Activated CD8-positive, alpha-beta memory T cell treated with anti-CD3 and anti-CD28 coated beads, Interleukin-2, amount 10 ng/mL, durations not matched to agents 7 days and 5 days (primary cell): Measurements from ENCODE around the gene MYO9A. TPM values are rescaled to one million over a fixed set of nuclear protein-coding genes. Genes with fewer than 3 reads are reported as not detected.
"Not testable (repeated sequence)": the region's sequence is repeated elsewhere in the genome, so short reads cannot be mapped to it uniquely, and the experiment has no call there.

ENCODE experiments used
- ATAC-seq: fragments of 150-1000 bp; cut with Tn5 transposase; one replicate; pipeline ENCODE4 v1.10.0; 2021; ENCODE audit warnings: moderate library complexity
- CTCF ChIA-PET: fragments of 350-600 bp; sonication (Branson Sonifier 250); formaldehyde crosslinking; loops from one replicate; lab custom pipeline; 2021; ENCODE audit warnings: antibody characterized with exemption; lab: Charles Lee
- DNase-seq: peaks from one replicate; pipeline ENCODE4 v3.0.0-alpha.2; 2020
- H3K27ac Mint-ChIP-seq: one replicate; pipeline ENCODE4 v1.8.0; 2021; ENCODE audit warnings: mild to moderate bottlenecking, mixed read lengths
- H3K27me3 Mint-ChIP-seq: one replicate; pipeline ENCODE4 v1.8.0; 2021; ENCODE audit warnings: mixed read lengths
- H3K36me3 Mint-ChIP-seq: one replicate; pipeline ENCODE4 v1.8.0; 2021; ENCODE audit warnings: mild to moderate bottlenecking, mixed read lengths
- H3K4me1 Mint-ChIP-seq: one replicate; pipeline ENCODE4 v1.8.0; 2021; ENCODE audit warnings: mixed read lengths
- H3K4me3 Mint-ChIP-seq: one replicate; pipeline ENCODE4 v1.8.0; 2021; ENCODE audit warnings: mild to moderate bottlenecking, moderate library complexity, mixed read lengths
- H3K9me3 Mint-ChIP-seq: one replicate; pipeline ENCODE4 v1.8.0; 2022; ENCODE audit warnings: low read depth, mixed read lengths
- total RNA-seq, 2 experiments: library from RNA; stranded (reverse); gene quantifications; one replicate each; pipeline ENCODE4 v1.2.3, GENCODE V29; 2021

The MYO9A gene
- total RNA-seq, 2 experiments from 2014 or later = 15.3 to 23.4 TPM

DNA sequence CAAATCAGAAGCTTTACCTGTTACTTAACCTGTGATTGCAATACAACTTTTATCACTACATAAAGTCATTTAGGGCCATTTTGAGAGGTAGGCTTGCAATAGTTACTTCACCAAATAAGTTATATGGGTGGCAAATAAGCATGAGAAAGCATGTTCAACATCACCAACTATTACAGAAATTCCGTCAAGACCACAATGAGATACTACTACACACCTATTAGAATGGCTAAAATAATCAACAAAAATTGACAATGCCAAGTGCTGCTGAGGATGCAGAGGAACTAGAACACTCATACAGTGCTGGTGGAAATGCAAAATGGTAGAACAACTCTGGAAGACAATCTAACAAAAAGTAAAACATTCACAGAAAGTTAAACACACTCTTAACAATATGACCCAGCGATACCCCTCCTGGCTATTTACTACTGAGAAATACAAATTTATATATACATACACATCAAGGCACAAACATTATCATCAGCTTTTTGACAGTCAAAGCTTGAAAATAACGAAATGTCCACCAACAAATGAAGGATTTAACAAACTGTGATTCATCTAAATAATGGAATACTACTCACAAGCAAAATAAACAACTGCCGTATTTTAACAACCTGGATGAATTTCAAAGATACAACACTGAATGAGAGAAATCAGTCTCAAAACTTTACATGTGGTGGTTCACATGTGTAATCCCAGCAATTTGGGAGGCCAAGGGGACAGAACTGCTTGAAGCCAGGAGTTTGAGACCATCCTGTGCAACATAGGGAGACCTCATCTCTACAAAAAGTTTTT is 82.9 kb downstream of the MYO9A start:
- H3K27ac Mint-ChIP-seq = no peak overlapping the region
- H3K9me3 Mint-ChIP-seq = no peaks in the 10 kb centered on the region
- ATAC-seq (no peak), DNase-seq (no peak)
- peaks cover 7% of the 10 kb centered on the region for H3K4me1 Mint-ChIP-seq
- no peaks in the 10 kb centered on the region for H3K27me3 Mint-ChIP-seq
- CTCF ChIA-PET = no interaction called here
- H3K36me3 Mint-ChIP-seq = peaks cover 12% of the 10 kb centered on the region
- H3K4me3 Mint-ChIP-seq = no peak overlapping the region

DNA sequence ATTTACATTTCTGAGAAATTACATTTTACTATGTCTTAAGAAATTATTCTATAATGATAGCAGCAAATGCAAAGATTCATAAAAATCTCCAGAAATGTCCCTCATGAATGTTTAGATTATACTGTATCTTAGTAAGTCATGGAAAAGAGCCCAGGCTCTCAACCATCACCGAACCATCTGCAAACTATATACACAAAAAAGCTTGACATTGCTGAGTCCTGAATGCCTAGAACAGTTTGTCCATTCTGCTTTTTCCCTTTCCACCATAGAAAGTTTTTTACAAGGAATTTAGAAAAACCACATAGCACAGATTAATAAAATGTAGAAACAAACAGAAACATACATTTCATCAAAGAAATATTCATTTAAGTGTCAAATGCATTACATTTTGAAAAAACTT is 83.6 kb downstream of the MYO9A start:
- CTCF ChIA-PET = interaction anchor here (0.6 kb wide), 1 partner anchor 175 kb away, joined by 3 read pairs; no protein-coding TSS in a partner anchor
- no peak for ATAC-seq

DNA sequence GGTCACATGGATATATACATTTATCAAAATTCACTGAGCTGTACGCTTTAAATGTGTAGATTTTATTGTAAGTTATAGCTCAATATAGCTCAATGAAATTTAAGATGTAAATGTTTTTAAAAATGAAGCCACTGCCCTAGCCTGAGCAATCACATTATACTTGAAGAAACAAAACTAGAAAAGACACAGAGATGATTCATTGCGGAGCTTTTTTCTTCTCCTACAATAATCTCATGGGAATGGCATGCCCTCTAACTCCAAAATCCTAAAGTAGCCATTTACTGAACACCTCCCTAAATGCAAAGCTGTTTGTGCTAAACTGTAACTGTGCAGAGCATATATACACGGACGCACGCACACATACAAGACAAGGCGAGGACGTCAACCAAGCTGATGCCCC is 84.2 kb downstream of the MYO9A start:
- CTCF ChIA-PET = interaction anchor here (0.6 to 0.8 kb wide), 2 partner anchors 11 to 175 kb away, joined by 3 to 6 read pairs; no protein-coding TSS in a partner anchor
- Mint-ChIP-seq H3K9me3 (no peaks in the 10 kb centered on the region), H3K4me1 (peaks cover 7% of the 10 kb centered on the region), H3K27ac (no peak overlapping the region), H3K36me3 (peaks cover 12% of the 10 kb centered on the region), H3K4me3 (no peak overlapping the region), H3K27me3 (no peaks in the 10 kb centered on the region)
- ATAC-seq (no peak), DNase-seq (no peak)

More for the DNA sequence above, 83.6 kb downstream of the MYO9A start:
- Mint-ChIP-seq H3K27me3 (no peaks in the 10 kb centered on the region), H3K9me3 (no peaks in the 10 kb centered on the region), H3K4me1 (peaks cover 7% of the 10 kb centered on the region), H3K4me3 (no peak overlapping the region), H3K36me3 (peaks cover 12% of the 10 kb centered on the region), H3K27ac (no peak overlapping the region)
- no peak for DNase-seq

DNA sequence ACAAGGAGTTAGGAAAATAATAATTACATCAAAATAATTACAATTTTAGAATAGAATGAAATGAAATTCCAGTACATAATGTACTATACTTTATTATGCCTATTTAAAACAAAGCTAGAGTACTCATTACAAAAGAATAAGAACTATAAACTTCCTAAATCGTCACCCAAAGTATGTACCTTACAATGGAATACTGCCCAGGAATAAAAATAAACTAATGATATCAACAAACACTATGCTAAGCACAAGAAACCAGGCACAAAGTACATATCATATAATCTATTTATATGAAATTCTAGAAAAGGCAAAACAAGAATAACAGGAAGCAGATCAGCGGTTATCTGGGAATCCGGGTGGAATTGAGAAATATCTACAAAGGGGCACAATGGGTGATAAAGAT is 84.7 kb downstream of the MYO9A start:
- Mint-ChIP-seq H3K9me3 (no peaks in the 10 kb centered on the region), H3K27me3 (no peaks in the 10 kb centered on the region), H3K4me1 (peaks cover 7% of the 10 kb centered on the region), H3K27ac (no peak overlapping the region), H3K4me3 (no peak overlapping the region), H3K36me3 (peaks cover 10% of the 10 kb centered on the region)
- ATAC-seq (no peak), DNase-seq (no peak)
- CTCF ChIA-PET = interaction anchor here (0.8 kb wide), 1 partner anchor 10 kb away, joined by 6 read pairs; no protein-coding TSS in a partner anchor

DNA sequence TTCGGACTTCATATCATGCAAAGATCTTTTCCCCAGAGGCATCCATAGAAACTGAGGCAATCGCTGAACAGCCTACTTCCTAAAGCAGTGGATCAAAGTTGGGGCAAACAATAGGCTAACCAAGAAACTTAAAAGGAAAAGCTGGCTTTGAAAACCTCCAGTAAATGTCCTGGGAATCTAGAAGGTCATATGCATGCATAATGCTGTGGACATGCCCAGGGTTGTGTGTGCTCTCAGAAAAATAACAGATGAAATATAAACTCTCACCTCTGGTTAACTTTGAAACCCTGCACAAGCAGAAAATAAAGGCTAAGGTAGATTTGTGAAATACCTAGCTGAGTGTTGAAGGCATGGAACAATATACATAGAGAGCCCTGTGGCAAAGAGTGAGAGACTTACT is 96.3 kb downstream of the MYO9A start:
- no peaks in the 10 kb centered on the region for H3K27me3 Mint-ChIP-seq
- DNase-seq = no peak
- H3K9me3 Mint-ChIP-seq = no peaks in the 10 kb centered on the region
- no peak for ATAC-seq
- H3K4me3 Mint-ChIP-seq = no peak overlapping the region
- H3K36me3 Mint-ChIP-seq = peaks cover 8% of the 10 kb centered on the region
- CTCF ChIA-PET = no interaction called here
- no peak overlapping the region for H3K27ac Mint-ChIP-seq
- H3K4me1 Mint-ChIP-seq = no peaks in the 10 kb centered on the region

- peaks cover 8% of the 10 kb centered on the region for H3K36me3 Mint-ChIP-seq
- no peaks in the 10 kb centered on the region for H3K4me1 Mint-ChIP-seq
- no peak overlapping the region for H3K27ac Mint-ChIP-seq
- ATAC-seq = no peak
- H3K27me3 Mint-ChIP-seq = no peaks in the 10 kb centered on the region
- CTCF ChIA-PET = no interaction called here
- no peak overlapping the region for H3K4me3 Mint-ChIP-seq
- no peaks in the 10 kb centered on the region for H3K9me3 Mint-ChIP-seq
- DNase-seq = no peak
Measured at GRCh38 chr15:72020799-72021198, 97.2 kb downstream of the MYO9A start.

GRCh38 chr15:72014555-72014954 is 103.4 kb downstream of the MYO9A start:
- H3K27me3 Mint-ChIP-seq, H3K36me3 Mint-ChIP-seq, H3K27ac Mint-ChIP-seq, H3K9me3 Mint-ChIP-seq, H3K4me3 Mint-ChIP-seq, DNase-seq, CTCF ChIA-PET, ATAC-seq, H3K4me1 Mint-ChIP-seq: not testable (repeated sequence)

- Mint-ChIP-seq H3K27me3 (no peaks in the 10 kb centered on the region), H3K4me1 (no peaks in the 10 kb centered on the region), H3K4me3 (no peak overlapping the region), H3K9me3 (no peaks in the 10 kb centered on the region), H3K36me3 (no peaks in the 10 kb centered on the region), H3K27ac (no peak overlapping the region)
- CTCF ChIA-PET = interaction anchor here (0.6 kb wide), 1 partner anchor 163 kb away, joined by 3 read pairs; no protein-coding TSS in a partner anchor
- no peak for DNase-seq
- no peak for ATAC-seq
Measured at GRCh38 chr15:72013703-72014102, 104.2 kb downstream of the MYO9A start.

GRCh38 chr15:72011302-72011942 is 106.5 kb downstream of the MYO9A start:
- Mint-ChIP-seq H3K27me3 (no peaks in the 10 kb centered on the region), H3K4me1 (no peaks in the 10 kb centered on the region), H3K27ac (no peak overlapping the region), H3K9me3 (no peaks in the 10 kb centered on the region), H3K36me3 (peaks cover 1% of the 10 kb centered on the region), H3K4me3 (no peak overlapping the region)
- CTCF ChIA-PET = no interaction called here
- no peak for ATAC-seq
- no peak for DNase-seq

GRCh38 chr15:72009222-72009621 is 108.7 kb downstream of the MYO9A start:
- Mint-ChIP-seq H3K36me3 (peaks cover 1% of the 10 kb centered on the region), H3K4me3 (no peak overlapping the region), H3K4me1 (no peaks in the 10 kb centered on the region), H3K27ac (no peak overlapping the region), H3K9me3 (no peaks in the 10 kb centered on the region), H3K27me3 (no peaks in the 10 kb centered on the region)
- CTCF ChIA-PET = no interaction called here
- DNase-seq (no peak), ATAC-seq (no peak)

GRCh38 chr15:72006382-72006781 is 111.6 kb downstream of the MYO9A start:
- H3K27ac Mint-ChIP-seq = no peak overlapping the region
- no peaks in the 10 kb centered on the region for H3K4me1 Mint-ChIP-seq
- no peaks in the 10 kb centered on the region for H3K27me3 Mint-ChIP-seq
- H3K36me3 Mint-ChIP-seq = peaks cover 1% of the 10 kb centered on the region
- H3K4me3 Mint-ChIP-seq = no peak overlapping the region
- CTCF ChIA-PET = no interaction called here
- no peak for ATAC-seq
- no peaks in the 10 kb centered on the region for H3K9me3 Mint-ChIP-seq
- no peak for DNase-seq

DNA sequence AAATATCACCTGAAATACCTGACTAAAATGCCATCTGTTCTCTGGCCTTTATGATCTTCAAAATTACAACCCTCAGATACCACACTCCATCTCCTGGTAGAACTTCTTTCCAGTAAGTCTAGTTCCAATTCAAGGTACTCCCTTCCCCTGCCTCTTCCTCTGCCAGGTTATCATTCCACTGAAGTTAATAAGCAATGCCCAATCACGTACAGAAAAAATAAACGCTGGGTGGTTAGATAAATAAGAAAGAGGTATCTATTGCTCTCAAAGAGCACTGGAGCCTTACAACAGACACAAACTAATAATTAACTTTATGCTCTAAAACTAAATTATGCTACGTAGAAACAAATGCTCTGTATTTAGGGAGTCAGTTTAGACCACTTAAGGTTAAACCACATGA is 112.5 kb downstream of the MYO9A start:
- no peak overlapping the region for H3K27ac Mint-ChIP-seq

GRCh38 chr15:71999807-72000206 is 118.1 kb downstream of the MYO9A start:
- H3K4me3 Mint-ChIP-seq = no peak overlapping the region
- CTCF ChIA-PET = no interaction called here

More for the DNA sequence above, 112.5 kb downstream of the MYO9A start:
- no peak overlapping the region for H3K4me3 Mint-ChIP-seq
- no peaks in the 10 kb centered on the region for H3K27me3 Mint-ChIP-seq
- no peak for ATAC-seq
- H3K36me3 Mint-ChIP-seq = peaks cover 1% of the 10 kb centered on the region
- no peaks in the 10 kb centered on the region for H3K9me3 Mint-ChIP-seq
- CTCF ChIA-PET = no interaction called here
- no peak for DNase-seq
- no peaks in the 10 kb centered on the region for H3K4me1 Mint-ChIP-seq

GRCh38 chr15:71998717-71999116 is 119.2 kb downstream of the MYO9A start:
- H3K9me3 Mint-ChIP-seq, H3K27me3 Mint-ChIP-seq, CTCF ChIA-PET, DNase-seq, H3K4me1 Mint-ChIP-seq, ATAC-seq, H3K27ac Mint-ChIP-seq, H3K4me3 Mint-ChIP-seq: not testable (repeated sequence)
- peaks cover 17% of the 10 kb centered on the region for H3K36me3 Mint-ChIP-seq

More at GRCh38 chr15:71999807-72000206, 118.1 kb downstream of the MYO9A start:
- Mint-ChIP-seq H3K36me3 (peaks cover 17% of the 10 kb centered on the region), H3K27me3 (no peaks in the 10 kb centered on the region), H3K27ac (no peak overlapping the region), H3K9me3 (no peaks in the 10 kb centered on the region), H3K4me1 (no peaks in the 10 kb centered on the region)
- ATAC-seq = no peak
- DNase-seq = no peak
